Hindlimb muscle (tissue), 1 donor: ENCODE measurements around the gene SLC16A13. TPM values are rescaled to one million over a fixed set of nuclear protein-coding genes. Genes with fewer than 3 reads are reported as not detected.
"Not testable (repeated sequence)": the region's sequence is repeated elsewhere in the genome, so short reads cannot be mapped to it uniquely, and the experiment has no call there.

ENCODE experiments used
- DNase-seq: peaks from one replicate; pipeline ENCODE4 v3.0.0-alpha.2; 2013
- polyA plus RNA-seq: library from polyadenylated mRNA; unstranded; fragments of 120-200 nt; gene quantifications from one replicate; pipeline ENCODE4 v1.2.1, GENCODE V29; 2013; ENCODE audit not compliant: insufficient read length

SLC16A13 gene
- polyA plus RNA-seq, 1 donor, result 2.2 TPM

DNA sequence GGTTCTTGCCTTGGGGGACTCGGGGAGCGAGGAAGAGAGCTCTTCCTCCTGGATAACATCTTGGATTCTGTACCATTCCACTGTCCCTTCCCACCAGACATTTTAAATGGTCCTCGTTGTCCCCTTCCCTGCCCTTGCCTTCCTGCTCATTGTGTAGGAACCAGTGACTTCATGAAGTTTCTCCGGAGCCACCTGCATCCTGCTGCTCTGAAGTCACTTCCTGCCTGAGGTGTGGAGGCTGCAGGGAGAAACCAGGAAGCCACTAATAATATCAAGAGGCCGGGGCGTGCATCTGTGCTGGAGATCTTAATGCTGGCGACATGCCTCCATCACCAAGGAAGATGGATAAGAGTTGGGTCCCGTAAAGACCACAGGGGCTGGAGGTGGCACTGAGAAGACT lies 6.2 kb upstream of the SLC16A13 start:
- no peak for DNase-seq

DNA sequence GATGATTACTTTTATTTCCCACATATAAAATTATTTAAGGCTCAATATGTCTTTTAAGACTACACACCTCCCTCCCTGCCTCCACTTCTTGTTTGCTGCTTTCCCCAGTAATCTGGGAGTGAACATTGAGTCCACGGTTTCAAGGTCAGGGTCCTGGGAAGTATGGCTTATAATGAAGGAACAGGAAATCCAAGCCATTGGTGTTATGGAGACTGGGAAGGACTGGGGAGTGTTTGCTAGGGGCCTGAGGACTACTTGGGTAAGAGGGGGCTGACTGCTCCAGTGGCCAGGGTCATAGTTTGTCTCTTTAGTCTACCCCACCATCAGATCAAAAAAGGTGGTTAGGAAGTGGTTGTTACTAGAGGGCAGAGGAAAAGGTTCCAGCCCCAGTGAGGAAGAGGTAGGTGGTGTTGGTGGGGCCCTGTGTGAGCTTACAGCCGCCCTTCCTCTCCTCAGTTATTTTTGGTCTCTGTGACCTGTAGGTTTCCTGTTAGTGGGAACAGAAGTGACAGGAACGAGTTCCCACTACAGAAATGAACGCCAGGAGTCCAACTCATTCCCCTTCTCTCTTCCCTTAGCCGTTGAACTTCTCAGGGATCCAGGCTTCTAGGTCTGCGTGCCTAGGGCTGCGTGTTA lies 742 bp upstream of the SLC16A13 start:
- DNase-seq, result no peak

DNA sequence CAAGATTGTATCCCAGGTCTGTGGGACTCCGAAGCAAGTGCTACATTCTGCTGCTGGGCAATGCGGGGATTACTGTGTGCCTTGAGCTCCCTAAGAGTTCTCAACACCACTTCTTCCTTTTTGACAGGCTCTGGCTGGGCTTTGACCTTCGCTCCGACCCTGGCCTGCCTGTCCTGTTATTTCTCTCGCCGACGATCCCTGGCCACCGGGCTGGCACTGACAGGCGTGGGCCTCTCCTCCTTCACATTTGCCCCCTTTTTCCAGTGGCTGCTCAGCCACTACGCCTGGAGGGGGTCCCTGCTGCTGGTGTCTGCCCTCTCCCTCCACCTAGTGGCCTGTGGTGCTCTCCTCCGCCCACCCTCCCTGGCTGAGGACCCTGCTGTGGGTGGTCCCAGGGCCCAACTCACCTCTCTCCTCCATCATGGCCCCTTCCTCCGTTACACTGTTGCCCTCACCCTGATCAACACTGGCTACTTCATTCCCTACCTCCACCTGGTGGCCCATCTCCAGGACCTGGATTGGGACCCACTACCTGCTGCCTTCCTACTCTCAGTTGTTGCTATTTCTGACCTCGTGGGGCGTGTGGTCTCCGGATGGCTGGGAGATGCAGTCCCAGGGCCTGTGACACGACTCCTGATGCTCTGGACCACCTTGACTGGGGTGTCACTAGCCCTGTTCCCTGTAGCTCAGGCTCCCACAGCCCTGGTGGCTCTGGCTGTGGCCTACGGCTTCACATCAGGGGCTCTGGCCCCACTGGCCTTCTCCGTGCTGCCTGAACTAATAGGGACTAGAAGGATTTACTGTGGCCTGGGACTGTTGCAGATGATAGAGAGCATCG lies 2.4 kb downstream of the SLC16A13 start:
- no peak for DNase-seq

DNA sequence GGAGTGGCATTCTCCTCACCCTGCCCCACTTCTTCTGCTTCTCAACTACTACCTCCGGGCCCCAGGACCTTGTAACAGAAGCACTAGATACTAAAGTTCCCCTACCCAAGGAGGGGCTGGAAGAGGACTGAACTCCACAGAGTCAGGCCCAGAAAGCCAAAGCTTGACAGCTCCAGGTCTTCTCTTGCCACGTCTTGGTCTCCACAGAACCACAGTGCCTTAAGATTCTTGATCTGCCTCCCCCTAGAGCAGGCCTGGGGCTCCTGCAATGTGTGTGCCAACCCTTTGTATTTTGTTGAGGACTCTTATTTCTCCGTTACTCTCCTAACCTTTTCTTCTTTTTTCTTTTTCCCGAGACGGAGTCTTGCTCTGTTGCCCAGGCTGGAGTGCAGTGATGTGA lies 4.0 kb downstream of the SLC16A13 start:
- no peak for DNase-seq

DNA sequence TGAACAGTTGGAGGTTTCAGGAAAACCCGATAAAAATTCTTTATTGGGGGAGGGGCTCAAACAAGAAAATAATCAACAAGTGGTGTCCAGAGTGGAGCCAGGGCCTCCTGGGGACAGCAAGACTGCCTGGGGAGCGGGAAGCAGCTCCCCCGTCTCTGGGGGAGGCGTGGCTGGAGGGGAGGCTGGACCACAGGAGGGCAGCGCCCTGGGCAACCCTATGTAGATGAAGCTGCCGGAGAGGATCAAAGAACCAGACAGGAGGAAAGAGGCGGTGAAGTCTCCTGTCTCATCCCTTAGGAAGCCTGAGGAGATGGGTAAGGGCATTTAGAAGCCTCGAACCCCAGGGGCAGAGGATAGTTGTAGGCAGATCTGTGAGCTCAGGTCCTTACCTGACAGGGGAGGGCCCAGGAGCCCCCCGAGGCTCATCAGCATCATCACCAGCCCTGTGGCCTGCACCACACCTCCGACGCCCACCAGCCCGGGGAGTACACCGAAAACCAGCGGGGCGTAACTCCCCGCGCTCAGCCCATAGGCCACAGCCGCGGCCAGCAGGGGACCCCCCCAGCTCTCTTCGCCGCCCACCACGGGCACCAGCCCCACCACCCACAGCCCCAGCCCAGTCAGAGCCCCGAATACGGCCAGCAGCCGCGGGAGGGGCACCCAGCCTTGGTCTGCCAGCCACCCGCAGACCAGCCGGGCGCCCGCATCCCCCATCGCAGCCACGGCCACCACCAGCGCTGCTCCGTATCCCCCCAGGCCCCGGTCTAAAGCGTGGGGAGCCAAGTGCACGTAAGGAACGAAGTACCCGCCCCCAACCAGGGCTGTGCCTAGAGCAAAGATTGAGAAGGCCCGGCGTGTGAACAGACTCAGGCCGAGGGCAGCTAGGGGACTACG lies 6.0 kb downstream of the SLC16A13 start:
- DNase-seq, result no peak

DNA sequence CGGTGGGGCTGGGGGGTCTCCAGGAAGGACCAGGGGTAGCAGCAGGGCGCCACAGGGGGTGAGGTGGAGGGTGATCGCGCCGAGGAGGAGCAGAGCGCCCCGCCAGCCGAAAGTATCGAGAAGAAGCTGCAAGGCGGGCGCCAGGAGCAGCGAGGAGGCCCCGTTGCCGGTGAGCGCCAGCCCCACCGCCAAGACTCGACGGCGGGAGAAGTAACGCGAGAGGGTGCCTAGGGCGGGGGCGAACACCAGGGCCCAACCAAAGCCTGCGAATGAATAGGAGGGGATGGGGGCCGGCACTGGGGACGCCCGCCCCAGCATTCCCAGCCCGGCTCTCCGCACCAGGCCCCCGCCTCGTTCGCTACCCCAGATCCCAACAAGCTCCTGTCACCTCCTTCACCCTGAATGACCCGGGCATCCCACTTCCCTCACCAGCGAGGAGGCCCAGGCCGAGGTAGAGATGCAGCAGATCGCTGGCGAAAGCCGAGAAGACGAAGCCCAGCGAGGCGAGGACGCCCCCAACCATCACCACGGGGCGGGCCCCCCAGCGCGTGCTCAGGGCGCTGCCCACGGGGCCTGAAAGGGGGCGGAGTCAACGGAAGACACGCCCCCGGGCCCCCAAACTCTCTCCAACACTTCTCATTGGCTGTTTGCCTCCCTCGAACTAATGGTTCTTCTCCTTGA lies 6.8 kb downstream of the SLC16A13 start:
- DNase-seq, result no peak

DNA sequence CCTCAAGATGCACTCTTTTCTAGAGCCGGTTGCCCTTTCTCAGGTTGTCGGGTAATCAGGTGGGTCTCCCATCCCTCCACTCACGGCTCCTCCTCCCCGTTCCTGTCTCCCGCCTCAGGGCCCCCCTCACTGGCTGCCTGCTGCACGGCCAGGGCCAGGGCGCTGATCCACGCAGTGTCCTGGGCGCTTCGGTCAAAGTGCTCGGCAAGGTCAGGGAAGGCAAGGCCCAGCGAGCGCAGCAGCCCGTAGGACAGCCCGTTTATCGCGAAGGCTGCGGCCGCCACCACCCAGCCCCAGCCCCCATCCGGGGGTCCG lies 7.3 kb downstream of the SLC16A13 start:
- no peak for DNase-seq

DNA sequence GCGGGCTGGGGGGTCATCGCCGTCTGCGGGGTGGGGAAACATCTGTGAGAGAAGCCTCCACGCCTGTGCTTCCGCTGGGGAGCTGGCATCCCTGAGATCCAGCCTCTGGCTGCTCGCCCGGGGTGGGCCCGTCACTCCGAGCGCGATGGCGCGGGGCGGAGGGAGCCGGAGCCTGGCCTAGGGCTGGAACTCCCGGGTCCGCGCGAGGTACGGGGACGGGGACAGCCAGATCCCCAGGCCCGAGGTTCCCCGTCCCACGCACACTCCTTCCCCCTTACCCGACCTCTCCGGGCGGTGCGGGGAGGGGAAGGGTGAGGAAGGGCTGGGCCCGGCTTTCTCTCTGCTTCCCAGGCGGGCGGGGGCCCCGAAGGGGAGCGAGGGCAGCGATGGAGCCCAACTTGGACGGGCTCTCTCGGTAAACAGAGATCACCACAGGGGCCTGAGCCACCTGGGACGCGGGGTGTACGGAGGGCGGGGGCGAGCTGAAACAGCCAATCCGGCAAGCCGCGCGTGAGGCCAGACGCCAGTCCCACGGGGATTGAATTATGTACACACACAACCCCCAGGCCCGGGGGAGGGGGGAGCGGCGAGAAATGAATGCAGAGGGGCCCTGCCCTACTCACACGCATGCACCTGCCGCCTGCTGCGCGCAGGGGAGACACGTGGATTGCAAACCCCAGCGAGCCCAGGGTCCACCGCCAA lies 7.8 kb downstream of the SLC16A13 start, which contains the start of gene SLC16A11:
TSS of gene SLC16A11 (minus strand) at position 596 of the 702 bp plus-strand sequence. CDS start at position 17, 579 bp downstream.
- no peak for DNase-seq

DNA sequence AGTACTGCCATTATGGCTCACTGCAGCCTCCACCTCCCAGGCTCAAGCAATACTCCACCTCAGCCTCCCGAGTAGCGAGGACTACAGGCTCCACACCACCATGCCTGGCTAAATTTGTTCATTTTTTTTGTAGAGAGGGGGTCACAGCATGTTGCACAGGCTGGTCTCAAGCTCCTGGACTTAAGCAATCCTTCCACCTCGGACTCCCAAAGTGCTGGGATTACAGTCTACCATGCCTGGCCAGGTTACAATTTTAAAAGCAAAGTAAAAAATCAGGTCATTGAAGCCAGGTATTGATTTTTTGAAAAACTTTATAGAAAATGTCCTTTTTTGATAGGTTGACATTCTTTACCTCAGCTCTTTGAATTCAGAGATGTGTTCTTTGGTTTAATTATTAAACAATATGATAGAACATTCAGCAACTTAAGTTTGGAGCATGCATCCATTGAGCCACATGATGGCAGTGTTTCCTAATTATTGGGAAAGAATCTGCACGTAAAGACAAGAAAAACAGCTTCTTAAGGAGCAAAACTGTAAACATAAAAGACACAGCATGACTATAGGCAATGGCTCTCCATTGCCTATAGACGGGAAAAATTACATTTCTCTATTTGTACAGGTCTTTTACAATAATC lies 9.8 kb downstream of the SLC16A13 start:
- DNase-seq, result peak; percentile 72

DNA sequence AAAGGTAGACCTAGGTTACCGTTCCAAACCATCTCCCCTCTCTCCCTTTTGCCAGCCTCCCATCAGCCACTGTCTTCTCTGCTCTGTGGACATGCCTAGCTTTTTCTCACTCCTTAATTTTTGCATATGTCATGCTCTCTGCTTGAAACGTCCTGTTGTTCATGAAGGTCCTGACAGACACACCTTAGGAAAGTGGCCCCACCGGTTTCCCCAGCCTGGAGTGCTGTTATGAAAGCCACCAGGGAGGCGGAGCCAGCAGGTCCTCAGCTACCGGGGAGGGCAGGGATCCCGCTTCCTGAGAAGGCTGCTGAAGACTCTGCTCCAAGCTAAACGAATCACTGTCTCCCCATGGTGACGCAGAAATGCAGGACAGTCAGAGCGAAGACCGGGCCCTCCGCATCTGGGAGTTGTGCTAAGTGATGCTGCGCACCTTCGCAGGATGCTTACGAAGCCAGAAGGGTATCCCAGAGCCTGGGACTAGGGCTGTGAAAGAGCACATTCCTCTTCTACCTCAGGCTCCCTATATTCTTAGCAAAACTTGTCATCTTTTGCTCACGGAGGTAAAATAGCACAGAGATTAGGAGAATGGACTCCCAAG lies 10.4 kb downstream of the SLC16A13 start:
- DNase-seq, result no peak

DNA sequence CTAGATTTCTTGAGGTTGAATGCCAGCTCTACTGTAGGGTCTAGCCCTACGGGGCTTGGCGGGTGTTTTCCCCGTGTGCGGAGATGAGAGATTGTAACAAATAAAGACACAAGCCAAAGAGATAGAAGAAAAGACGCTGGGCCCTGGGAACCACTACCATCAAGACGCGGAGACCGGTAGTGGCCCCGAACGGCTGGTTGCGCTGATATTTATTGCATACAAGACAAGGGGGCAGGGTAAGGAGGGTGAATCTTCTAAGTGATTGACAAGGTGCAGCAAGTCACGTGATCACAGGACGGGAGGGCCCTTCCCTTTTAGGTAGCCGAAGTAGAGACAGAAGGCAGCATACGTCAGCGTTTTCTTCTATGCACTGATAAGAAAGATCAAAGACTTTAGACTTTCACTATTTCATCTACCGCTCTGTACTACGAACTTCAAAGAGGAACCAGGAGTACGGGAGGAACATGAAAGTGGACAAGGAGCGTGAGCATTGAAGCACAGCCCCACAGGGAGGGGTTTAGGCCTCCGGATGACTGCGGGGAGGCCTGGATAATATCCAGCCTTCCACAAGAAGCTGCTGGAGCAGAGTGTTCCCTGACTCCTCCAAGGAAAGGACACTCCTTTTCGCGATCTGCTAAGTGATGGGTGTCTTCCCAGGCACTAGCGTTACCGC lies 11.0 kb downstream of the SLC16A13 start:
- DNase-seq, result not testable (repeated sequence)

DNA sequence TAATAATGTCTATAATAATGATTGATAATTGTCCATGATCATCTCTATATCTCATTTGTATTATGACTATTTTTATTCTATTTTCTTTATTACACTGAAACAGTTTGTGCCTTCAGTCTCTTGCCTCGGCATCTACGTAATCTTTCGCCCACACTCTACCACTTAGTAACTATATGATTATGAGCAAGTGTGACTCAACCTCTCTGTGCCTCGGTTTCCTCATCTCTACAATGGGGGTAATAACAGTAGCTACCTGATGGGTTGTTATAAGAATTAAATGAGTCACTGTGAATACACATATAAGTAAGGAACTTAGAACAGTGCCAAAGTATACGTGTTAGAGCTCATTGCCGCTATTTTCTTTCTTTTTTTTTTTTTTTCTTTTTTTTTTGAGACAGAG lies 11.8 kb downstream of the SLC16A13 start:
- no peak for DNase-seq

DNA sequence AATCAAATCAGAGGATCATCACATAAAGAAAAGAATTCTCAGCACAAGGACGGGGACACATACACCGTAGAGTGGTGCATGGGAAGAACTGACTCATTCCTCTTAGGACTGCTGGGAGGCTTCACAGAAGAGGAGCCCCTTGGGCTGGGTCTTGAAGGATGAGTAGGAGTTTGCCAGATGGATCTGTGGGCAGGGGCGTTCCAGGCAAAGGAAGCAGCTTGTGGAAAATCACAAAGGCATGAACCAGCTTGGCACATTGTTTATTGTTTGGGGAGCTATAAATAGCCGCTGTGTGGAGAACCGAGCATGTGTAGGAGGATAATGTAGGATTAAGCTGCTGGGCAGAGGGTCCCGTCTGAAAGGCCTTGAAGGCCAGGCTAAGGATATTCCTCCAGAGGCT lies 13.2 kb downstream of the SLC16A13 start:
- no peak for DNase-seq

DNA sequence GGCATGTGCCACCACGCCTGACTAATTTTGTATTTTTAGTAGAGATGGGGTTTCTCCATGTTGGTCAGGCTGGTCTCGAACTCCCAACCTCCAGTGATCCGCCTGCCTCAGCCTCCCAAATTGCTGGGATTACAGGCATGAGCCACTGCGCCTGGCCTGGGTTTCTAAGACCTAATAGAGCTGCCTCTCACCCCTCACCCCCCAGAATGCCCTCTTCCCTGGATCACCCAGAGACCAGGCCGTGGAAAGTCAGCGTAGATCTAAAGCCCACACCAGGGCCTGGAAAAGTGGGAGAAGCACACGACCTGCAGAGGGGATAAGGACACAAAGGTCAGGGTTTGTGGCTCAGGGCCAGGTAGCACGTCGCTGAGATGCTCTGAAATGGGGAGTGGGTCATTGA lies 14.8 kb downstream of the SLC16A13 start:
- not testable (repeated sequence) for DNase-seq

DNA sequence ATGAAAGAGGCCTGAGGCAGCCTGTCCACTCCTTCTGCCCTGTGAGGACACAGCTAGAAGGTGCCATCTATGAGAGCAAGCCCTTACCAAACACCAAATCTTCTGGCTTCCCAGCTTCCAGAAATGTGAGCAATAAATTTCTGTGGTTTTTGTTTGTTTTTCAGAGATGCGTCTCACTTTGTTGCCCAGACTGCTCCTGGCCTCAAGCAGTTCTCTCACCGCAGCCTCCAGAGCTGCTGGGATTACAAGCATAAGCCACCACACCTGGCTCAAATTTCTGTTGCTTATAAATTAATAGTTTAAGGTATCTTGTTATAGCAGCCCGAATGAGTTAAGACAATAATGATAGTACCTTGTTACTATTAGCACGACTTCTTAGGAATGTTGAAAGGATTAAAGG lies 20.6 kb downstream of the SLC16A13 start:
- no peak for DNase-seq

DNA sequence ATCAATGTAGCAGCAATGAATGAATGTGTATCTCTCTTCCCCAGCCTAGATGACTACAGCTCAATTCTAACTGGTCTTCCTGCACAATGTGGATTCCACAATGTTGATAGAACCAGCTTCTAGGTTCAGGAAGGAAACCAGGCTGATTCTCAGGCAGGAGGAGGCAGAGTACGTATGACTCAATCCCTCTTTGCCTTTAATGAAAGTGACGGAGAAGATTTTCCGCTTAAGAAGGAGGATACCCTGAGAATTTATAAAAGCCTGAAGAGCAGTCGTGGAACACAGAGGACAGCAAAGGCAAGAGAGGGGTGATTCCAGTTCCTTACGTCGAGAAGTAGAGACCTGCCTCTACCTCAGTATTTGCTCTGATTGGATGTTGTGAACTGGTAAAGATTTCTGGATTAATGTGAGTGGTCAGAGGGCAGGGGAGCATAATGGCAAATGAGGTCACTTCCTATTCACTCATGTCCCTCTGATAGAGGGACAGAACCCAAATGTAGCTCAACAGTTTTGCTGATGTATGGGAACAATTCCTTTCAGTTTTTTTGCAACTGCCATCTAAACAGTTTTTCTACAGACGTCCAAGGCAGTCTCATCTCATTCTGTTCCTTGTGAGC lies 23.1 kb downstream of the SLC16A13 start:
- DNase-seq, result no peak

DNA sequence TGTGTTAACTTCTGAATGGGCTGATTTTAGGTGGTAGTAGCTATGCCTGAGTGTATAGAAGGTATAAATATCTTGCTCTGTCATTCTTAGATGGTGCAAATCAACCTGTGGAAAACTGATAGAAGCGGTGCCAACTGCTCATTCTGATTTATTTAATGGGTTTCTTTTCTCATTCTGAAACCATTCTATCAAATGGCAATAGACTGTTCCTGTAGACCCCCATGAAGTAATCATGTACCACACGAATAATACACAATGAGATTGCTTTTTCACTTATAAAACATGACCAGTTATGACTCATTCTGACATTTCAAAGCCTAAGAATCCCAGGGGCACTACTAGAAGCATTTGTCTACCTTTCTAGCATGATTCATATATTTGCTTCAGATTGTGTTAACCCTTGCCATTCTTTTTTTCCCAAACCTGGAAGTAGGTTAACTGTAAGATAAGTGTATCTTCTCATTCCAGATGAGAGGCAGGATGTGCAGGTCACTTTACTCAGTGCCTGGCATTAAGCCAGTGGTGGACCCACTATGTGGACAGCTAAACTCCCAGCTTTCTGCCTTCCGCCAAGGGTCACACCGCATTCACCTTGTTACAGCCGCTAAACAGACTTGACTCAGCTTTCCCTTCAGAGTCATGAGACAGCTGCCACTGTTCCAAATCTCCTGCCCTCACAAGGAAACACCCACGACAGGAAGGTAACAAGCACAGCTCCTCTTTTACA lies 24.5 kb downstream of the SLC16A13 start:
- no peak for DNase-seq

DNA sequence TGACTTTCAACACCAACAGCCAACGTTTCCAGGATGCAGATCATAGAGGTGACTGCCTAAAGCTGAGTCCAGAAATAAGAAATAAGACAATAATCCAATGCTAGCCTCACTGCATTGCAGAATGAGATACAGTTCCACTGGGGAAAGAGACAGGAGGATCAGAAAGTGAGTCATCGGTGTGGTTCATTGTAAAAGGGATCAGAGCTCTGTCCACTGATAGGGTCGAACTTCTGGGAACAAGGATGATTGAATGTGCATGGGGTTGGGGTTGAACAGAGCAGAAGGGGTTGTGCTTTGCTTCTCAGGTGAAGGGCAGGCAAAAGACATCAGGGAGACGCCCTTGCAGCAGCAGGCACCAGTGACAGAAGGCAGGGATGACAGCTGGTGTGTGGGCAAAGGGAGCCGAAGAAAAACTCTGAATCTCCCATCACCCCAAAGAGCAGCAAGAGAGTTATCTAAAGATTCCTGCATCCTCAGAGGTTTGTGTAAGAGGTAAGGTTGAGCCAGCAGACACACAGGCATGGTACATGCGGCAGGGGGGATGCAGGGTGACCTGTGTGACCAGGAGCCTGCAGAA lies 27.8 kb downstream of the SLC16A13 start:
- DNase-seq, result no peak

DNA sequence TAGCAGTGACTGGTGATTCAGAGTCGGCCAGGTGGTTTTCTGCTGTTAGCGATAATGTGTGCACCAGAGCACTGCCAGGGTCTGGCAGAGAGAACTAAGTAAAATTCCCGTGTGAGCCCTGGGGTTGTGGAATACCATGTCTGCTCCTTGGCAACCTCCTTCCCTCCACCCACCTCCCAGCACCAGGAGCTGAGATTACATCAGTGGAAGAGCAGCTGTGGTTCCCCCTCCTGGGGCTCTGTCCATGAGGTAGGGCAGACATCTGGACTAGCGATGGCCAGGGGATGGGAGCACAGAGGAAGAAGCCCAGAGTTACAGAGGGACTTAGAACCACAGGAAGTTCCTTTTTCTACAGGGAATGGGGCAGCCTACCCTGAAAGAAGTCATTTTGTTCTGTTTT lies 28.4 kb downstream of the SLC16A13 start:
- DNase-seq, result no peak
